ENCODE data around the gene PAGR1. TPM values are rescaled to one million over a fixed set of nuclear protein-coding genes. Genes with fewer than 3 reads are reported as not detected.

The PAGR1 gene
- total RNA-seq, 4 donors from 2014 or later = 13.5 to 23.6 (median 19.2) TPM

GRCh38 chr16:29809850-29810698 is 5.9 kb upstream of the PAGR1 start:
- no peak for TF ChIP-seq CTCF (IDR thresholded peaks at IDR 0.05; ENCODE audit: low read depth)

GRCh38 chr16:29810699-29811169 is 5.2 kb upstream of the PAGR1 start:
- no peak for TF ChIP-seq CTCF (IDR thresholded peaks at IDR 0.05; ENCODE audit: low read depth)

- TF ChIP-seq CTCF (IDR thresholded peaks at IDR 0.05; ENCODE audit: low read depth) = no peak
These were observed 4.6 kb upstream of the PAGR1 start for GRCh38 chr16:29811170-29811895.

- no peak for TF ChIP-seq CTCF (IDR thresholded peaks at IDR 0.05; ENCODE audit: low read depth)
These were observed 3.9 kb upstream of the PAGR1 start, which contains the start of gene PRRT2 for GRCh38 chr16:29811896-29812665. Gene PRRT2, plus strand, starts transcription at chr16:29812193. Its CDS starts 862 bp downstream, at chr16:29813055.

GRCh38 chr16:29812754-29813643 is 3.0 kb upstream of the PAGR1 start:
- TF ChIP-seq CTCF (IDR thresholded peaks at IDR 0.05; ENCODE audit: low read depth) = no peak

GRCh38 chr16:29813644-29814562 is 2.0 kb upstream of the PAGR1 start:
- no peak for TF ChIP-seq CTCF (IDR thresholded peaks at IDR 0.05; ENCODE audit: low read depth)

Measured in subcutaneous adipose tissue (tissue), 4 donors.